ENCODE results near the gene BAG3. TPM values are rescaled to one million over a fixed set of nuclear protein-coding genes. Genes with fewer than 3 reads are reported as not detected.
"Not testable (repeated sequence)": the region's sequence is repeated elsewhere in the genome, so short reads cannot be mapped to it uniquely, and the experiment has no call there.

The BAG3 gene
- total RNA-seq, 1 donor from 2014 or later = 59.7 TPM

DNA sequence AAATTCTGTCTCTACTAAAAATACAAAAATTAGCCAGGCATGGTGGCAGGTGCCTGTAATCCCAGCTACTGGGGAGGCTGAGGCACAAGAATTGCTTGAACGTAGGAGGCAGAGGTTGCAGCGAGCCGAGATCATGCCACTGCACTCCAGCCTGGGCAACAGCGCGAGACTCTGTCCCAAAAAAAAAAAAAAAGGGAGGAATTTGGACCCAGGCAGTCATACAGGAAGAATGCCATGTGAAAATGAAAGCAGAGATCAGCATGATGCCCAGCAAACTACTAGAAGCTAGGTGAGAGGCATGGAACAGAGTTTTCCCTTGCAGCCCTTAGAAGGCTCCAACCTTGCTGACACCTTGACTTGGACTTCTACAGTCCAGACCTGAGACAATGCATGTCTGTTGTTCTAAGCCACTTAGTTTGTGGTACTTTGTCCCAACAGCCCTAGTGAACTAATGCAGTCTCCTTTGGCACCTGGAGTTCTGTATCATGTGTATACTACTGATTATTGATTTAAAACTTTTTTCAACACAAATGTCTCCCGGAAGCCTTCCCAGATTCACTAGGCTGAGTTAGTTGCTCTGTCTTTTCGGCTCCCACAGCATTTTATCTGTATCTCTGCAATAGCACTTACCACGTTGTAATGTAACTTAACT is 10.2 kb upstream of the BAG3 start:
- ATAC-seq = no peak

- ATAC-seq = peak; percentile 81
Measured at GRCh38 chr10:119642556-119643111, 8.5 kb upstream of the BAG3 start.

- ATAC-seq = no peak
Measured at GRCh38 chr10:119643306-119644204, 7.6 kb upstream of the BAG3 start.

GRCh38 chr10:119644205-119644814 is 6.9 kb upstream of the BAG3 start:
- ATAC-seq = no peak

DNA sequence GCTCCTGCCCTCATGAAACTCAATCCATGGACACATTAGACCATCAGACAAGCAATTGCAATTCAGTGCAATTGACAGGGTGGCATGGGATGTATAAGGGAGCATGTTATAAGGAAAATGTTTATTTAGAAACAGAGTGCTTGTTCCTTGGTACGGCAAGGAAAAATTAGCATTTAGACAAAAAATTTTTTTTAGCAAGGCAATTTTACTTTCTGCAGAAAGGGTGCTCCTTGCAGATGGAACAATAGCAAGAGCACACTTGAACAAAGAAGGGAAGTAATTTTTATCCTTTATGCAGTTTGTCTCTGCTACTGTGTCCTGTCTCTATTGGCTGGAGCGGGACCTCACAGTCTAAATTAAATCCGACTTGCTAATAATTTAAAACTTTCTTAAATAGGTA is 6.2 kb upstream of the BAG3 start:
- no peak for ATAC-seq

GRCh38 chr10:119650062-119650461 is 1.1 kb upstream of the BAG3 start:
- no peak for ATAC-seq

GRCh38 chr10:119651514-119652360 is 557 bp downstream of the BAG3 start:
- ATAC-seq = peak; percentile 3

DNA sequence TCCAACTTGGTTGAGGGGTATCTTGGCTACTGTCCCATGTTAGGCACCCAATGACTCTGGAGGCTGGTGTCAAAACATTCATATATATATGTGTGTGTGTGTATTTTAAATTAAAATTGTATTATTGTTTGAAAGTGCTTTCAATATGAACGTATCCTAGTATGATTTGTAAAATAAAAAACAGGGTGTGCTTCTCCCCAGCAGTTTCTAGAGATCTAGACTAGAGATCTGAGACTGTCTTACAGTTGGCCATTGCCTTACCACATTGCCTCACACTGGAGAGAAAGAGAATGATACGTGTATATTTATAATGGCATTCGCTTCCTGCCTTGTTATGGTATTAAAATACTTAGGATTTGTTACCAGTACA is 1.2 kb downstream of the BAG3 start:
- peak; percentile 30 for ATAC-seq

- ATAC-seq = peak; percentile 1
Measured at GRCh38 chr10:119653209-119653608, 2.0 kb downstream of the BAG3 start.

DNA sequence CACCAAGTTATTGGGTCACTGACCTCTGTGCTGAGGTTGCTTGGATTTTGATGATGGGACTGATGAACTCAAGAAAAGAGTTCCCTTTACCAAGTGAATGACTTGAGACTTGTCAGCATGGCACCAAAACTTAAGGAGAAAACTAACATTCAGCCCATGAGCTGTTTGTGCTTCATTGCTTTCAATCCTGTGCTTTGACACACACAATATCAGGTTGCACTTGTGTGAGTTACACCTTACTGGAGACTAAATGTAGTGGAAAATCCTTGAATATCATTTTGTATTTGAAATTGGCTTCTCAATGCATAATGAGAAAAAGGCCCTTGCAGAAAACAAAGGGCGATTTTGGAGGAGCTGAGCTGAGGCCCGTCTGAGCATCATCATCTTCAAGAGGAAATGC is 2.7 kb downstream of the BAG3 start:
- ATAC-seq = no peak

DNA sequence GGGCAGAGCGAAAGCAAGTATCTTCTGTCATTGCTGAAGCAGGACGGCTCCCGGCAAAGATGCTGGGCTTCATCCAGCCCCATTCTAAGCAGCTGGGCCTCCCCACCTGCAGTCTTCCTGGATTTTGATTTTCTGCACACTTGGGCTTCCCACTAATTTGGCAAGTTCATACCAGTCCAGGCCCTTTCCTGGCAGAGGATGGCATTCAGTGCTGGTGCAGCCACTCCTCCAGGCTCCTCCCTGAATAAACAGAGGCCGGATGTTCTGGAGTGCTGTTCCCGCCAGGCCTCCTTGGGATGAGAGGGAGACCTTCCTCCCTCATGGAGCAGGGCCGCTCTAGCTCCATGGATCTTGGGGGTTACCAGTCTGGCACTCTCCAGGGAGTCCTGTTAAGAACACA is 3.4 kb downstream of the BAG3 start:
- ATAC-seq = peak; percentile 60

- ATAC-seq = peak; percentile 52
Measured at GRCh38 chr10:119655566-119656001, 4.4 kb downstream of the BAG3 start.

DNA sequence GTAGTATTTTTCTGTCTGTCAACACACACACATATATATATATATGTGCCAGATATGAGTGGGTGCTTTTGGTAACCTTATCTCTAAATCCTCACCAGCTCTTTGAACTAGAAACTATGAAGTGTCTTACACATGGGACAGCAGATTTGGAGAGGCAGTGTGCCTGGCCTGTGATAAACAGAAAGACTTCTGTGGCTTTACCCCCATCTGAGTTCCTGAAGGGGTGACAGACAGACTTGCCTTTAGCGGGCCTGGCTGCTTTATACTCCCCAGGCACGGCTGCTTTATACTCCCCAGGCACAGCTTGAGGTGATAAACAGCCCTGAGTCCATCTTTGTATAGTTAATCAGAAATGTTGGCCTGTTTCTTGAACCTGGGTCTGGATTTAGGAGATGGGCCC is 5.6 kb downstream of the BAG3 start:
- no peak for ATAC-seq

- no peak for ATAC-seq
Measured at GRCh38 chr10:119657725-119658124, 6.5 kb downstream of the BAG3 start.

GRCh38 chr10:119658274-119658673 is 7.1 kb downstream of the BAG3 start:
- ATAC-seq = peak; percentile 86

GRCh38 chr10:119659951-119660350 is 8.8 kb downstream of the BAG3 start:
- ATAC-seq = no peak

DNA sequence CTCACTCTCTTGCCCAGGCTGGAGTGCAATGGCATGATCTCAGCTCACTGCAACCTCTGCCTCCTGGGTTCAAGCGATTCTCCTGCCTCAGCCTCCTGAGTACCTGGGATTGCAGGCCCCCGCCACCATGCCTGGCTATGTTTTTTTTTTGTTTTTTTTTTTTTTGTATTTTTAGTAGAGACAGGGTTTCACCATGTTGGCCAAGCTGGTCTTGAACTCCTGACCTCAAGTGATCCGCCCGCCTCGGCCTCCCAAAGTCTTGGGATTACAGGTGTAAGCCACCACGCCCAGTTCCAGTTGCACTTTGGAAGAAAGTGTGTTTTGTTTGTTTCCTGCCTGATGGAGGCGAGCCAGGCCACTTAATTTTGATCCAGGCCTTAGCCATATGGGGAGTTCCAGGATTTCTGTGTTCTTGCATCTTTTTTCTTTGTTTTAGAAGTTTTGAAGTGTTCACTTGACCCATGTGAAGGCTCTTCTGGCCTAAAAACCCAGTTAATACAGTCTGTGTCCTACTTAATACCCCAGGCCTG is 11.0 kb downstream of the BAG3 start:
- ATAC-seq = not testable (repeated sequence)

DNA sequence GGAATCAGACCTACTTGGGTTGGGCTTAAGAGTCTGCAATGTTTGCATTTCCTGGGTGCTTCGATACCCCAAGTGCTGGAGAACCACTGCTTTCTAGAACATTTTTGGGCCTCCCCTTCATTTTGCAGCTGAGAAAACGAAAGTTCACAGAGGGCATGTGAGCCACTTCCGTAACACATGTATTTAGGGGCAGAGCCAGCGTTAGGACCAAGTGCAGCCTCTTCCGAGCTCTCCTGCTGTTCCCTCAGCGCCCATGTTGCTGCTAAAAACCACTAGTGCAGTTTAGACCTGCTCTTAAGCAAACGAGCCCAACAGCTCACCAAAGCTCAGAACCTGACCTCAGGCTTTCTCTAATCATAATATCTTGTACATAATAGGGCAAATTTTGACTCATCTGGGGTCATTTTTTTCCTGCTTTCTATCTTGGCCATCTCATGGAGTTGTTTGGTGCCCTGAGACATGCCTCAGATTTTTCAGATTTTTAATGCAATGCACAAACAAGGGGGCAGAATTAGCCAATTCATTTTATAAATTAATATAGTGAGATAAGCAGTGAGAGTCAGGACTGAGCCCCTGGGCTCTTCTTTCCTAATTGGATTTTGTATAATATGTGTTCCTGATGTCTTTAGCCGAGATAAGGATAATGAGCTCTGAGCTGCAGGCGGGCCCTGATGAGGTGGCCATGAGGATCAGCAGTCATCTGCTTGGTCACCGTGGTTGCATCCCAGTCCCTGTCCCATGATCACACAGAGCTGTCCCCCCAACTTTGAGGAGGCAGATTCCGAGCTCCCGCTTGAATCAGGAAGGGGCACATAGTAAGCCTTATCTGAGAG is 12.9 kb downstream of the BAG3 start:
- ATAC-seq = no peak

- no peak for ATAC-seq
Measured at GRCh38 chr10:119665901-119666708, 14.9 kb downstream of the BAG3 start.

DNA sequence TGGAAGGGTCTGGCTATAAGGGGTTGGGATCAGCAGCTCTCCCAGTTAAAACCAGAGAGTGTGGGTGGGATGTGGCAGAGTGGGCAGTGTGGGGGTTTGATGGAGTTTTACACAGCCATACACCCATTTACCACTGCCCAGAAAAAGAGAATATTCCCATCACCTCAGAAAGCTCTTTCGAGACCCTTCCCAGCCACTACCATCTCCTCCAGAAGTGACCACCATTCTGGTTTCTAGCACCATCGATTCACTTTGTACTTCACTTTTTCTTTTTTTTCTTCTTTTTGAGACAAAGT is 15.5 kb downstream of the BAG3 start:
- no peak for ATAC-seq

Data from esophagus mucosa (tissue), 1 donor.